Measurements from ENCODE around the gene LDB2. TPM values are rescaled to one million over a fixed set of nuclear protein-coding genes. Genes with fewer than 3 reads are reported as not detected.
"Not testable (repeated sequence)": the region's sequence is repeated elsewhere in the genome, so short reads cannot be mapped to it uniquely, and the experiment has no call there.

Gene LDB2
- total and polyA plus RNA-seq, 7 donors: 7.0 to 18.9 (median 10.1) TPM

- no peaks in the 10 kb centered on the region for H3K9me3 ChIP-seq
- ATAC-seq (no peak), DNase-seq (no peak)
- H3K27ac ChIP-seq: no peak overlapping the region
- H3K4me3 ChIP-seq: no peak overlapping the region
- WGBS, 3 donors: 61 to 85% (median 84%) methylated on average over 2 of the region's 2 CpGs
- no peak for TF ChIP-seq CTCF (IDR thresholded peaks at IDR 0.05)
- no peaks in the 10 kb centered on the region for H3K4me1 ChIP-seq
- H3K27me3 ChIP-seq (ENCODE audit: insufficient read depth in 3 of 3, low read length in 2 of 3): no peaks in the 10 kb centered on the region
- H3K36me3 ChIP-seq (ENCODE audit: insufficient read depth in 1 of 2, low read depth in 1 of 2): no peaks in the 10 kb centered on the region
- intact Hi-C loops (cut with DNase I): no loop called here
Measured at GRCh38 chr4:16636304-16636703, 262.1 kb downstream of the LDB2 start.

GRCh38 chr4:16629274-16629673, 269.2 kb downstream of the LDB2 start:
- H3K4me3 ChIP-seq, ATAC-seq: not testable (repeated sequence)
- WGBS, 3 donors: 82 to 86% (median 84%) methylated on average over 2 of the region's 2 CpGs

GRCh38 chr4:16628835-16629234, 269.6 kb downstream of the LDB2 start:
- H3K27ac ChIP-seq; intact Hi-C loops (cut with DNase I); ATAC-seq; H3K9me3 ChIP-seq; H3K36me3 ChIP-seq (ENCODE audit: insufficient read depth in 1 of 2, low read depth in 1 of 2); DNase-seq; H3K4me3 ChIP-seq; H3K27me3 ChIP-seq (ENCODE audit: insufficient read depth in 3 of 3, low read length in 2 of 3); H3K4me1 ChIP-seq: not testable (repeated sequence)
- WGBS, 3 donors: 87 to 99% (median 95%) methylated on average over 4 of the region's 4 CpGs

More at GRCh38 chr4:16629274-16629673, 269.2 kb downstream of the LDB2 start:
- DNase-seq; H3K9me3 ChIP-seq; H3K27ac ChIP-seq; H3K36me3 ChIP-seq (ENCODE audit: insufficient read depth in 1 of 2, low read depth in 1 of 2); H3K4me1 ChIP-seq; intact Hi-C loops (cut with DNase I); H3K27me3 ChIP-seq (ENCODE audit: insufficient read depth in 3 of 3, low read length in 2 of 3): not testable (repeated sequence)

- H3K36me3 ChIP-seq (ENCODE audit: insufficient read depth in 1 of 2, low read depth in 1 of 2): no peaks in the 10 kb centered on the region
- no peaks in the 10 kb centered on the region for H3K4me1 ChIP-seq
- no peaks in the 10 kb centered on the region for H3K9me3 ChIP-seq
- no peak for DNase-seq
- H3K27me3 ChIP-seq (ENCODE audit: insufficient read depth in 3 of 3, low read length in 2 of 3): peaks cover 0 to 3% (median 0%) of the 10 kb centered on the region in 3 donors
- WGBS, 3 donors: 69 to 86% (median 86%) methylated on average over 6 of the region's 6 CpGs
- intact Hi-C loops (cut with DNase I): no loop called here
- H3K4me3 ChIP-seq: no peak overlapping the region
- ATAC-seq: no peak
- no peak for TF ChIP-seq CTCF (IDR thresholded peaks at IDR 0.05)
- no peak overlapping the region for H3K27ac ChIP-seq
Measured at GRCh38 chr4:16627999-16628398, 270.4 kb downstream of the LDB2 start.

- Histone ChIP-seq H3K9me3 (no peaks in the 10 kb centered on the region), H3K27ac (no peak overlapping the region), H3K27me3 (ENCODE audit: insufficient read depth in 3 of 3, low read length in 2 of 3) (peaks cover 0 to 3% (median 0%) of the 10 kb centered on the region in 3 donors), H3K4me3 (no peak overlapping the region), H3K36me3 (ENCODE audit: insufficient read depth in 1 of 2, low read depth in 1 of 2) (no peaks in the 10 kb centered on the region), H3K4me1 (no peaks in the 10 kb centered on the region)
- ATAC-seq (peak in 3 of 4 donors; percentile 27 to 69 (median 55)), DNase-seq (no peak)
- no peak for TF ChIP-seq CTCF (IDR thresholded peaks at IDR 0.05)
- WGBS, 3 donors: 33 to 45% (median 39%) methylated on average over 5 of the region's 5 CpGs
- intact Hi-C loops (cut with DNase I): no loop called here
Measured at GRCh38 chr4:16626945-16627344, 271.5 kb downstream of the LDB2 start.

- Histone ChIP-seq H3K9me3 (no peaks in the 10 kb centered on the region), H3K4me1 (no peaks in the 10 kb centered on the region), H3K4me3 (no peak overlapping the region), H3K36me3 (ENCODE audit: insufficient read depth in 1 of 2, low read depth in 1 of 2) (no peaks in the 10 kb centered on the region), H3K27ac (no peak overlapping the region), H3K27me3 (ENCODE audit: insufficient read depth in 3 of 3, low read length in 2 of 3) (peaks cover 0 to 3% (median 0%) of the 10 kb centered on the region in 3 donors)
- DNase-seq: no peak
- intact Hi-C loops (cut with DNase I): no loop called here
- no peak for ATAC-seq
- TF ChIP-seq CTCF (IDR thresholded peaks at IDR 0.05): no peak
- WGBS, 3 donors: 29 to 35% (median 33%) methylated on average over 1 of the region's 1 CpG
Measured at GRCh38 chr4:16622826-16623225, 275.6 kb downstream of the LDB2 start.

Measured in psoas muscle (tissue), 8 donors.